DMS79 (cell line): ENCODE measurements around the gene BRCC3.

Experiments used
- DNase-seq: peaks from one replicate; lab custom pipeline; 2025; lab: John Stamatoyannopoulos, UW

BRCC3 gene

DNA sequence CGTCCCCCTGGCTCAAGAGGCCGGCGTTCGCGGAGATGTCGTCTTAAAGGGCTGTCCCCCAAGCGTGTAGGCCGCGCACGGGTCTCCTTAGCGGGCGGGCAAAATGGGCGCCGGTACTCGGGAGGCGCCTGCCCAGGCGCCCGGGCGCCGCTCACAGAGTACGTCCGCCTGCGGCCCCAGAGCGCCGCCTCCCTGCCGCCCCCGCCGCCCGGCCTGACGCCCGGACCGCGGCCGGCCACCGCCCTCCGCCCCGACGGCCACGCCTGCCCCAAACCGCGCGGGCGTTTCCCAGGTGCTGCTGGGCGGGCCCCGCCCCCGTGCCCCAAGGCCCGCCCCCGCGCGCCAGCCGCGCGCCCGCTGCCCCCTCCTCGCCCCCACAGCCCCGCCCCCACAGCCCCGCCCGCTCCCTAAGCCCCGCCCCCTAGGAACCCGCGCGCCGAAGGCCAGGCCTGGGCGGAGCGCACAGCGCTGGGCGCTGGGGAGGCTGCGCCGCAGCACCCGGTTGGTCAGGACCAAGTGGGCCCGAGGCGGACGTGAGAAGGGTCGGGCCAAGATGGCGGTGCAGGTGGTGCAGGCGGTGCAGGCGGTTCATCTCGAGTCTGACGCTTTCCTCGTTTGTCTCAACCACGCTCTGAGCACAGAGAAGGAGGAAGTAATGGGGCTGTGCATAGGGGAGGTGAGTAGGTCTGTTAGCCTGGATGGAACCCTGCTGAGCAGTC lies at the start of gene BRCC3, which contains the start of the genes CMC4 and MTCP1:
TSS of gene BRCC3 (plus strand) at position 534 of the 719 bp plus-strand sequence. CDS start at position 554, 20 bp downstream.
TSS of gene CMC4 (minus strand) at position 162 of the 719 bp plus-strand sequence. CDS start 7,113 bp downstream, outside the sequence.
TSS of gene MTCP1 (minus strand) at position 162 of the 719 bp plus-strand sequence. CDS start 5,126 bp downstream, outside the sequence.
- peak; percentile 60 for DNase-seq

DNA sequence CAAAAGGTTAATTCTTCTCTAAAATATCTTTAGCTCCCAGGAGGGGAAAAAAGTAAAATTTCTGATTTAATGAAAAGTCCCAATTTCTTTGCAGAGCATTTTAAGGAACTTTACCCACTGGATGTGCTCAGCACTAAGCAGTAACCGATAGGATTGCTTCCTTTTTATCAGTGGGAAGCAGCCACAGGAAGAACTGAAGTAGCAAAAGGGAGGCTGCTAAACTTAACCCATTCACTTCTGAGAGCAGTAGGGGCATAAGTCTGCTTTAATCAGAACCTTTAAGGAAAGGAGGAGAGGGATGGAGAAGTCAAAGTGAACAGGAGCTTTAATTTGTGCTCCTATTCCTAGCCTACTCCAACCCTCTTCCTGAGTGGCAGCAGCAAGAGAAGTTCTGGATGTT lies 48.7 kb upstream of the BRCC3 start, which contains the start of gene F8:
TSS of gene F8 (minus strand) at position 139 of the 400 bp plus-strand sequence. CDS start 171 bp downstream, outside the sequence.
- no peak for DNase-seq

DNA sequence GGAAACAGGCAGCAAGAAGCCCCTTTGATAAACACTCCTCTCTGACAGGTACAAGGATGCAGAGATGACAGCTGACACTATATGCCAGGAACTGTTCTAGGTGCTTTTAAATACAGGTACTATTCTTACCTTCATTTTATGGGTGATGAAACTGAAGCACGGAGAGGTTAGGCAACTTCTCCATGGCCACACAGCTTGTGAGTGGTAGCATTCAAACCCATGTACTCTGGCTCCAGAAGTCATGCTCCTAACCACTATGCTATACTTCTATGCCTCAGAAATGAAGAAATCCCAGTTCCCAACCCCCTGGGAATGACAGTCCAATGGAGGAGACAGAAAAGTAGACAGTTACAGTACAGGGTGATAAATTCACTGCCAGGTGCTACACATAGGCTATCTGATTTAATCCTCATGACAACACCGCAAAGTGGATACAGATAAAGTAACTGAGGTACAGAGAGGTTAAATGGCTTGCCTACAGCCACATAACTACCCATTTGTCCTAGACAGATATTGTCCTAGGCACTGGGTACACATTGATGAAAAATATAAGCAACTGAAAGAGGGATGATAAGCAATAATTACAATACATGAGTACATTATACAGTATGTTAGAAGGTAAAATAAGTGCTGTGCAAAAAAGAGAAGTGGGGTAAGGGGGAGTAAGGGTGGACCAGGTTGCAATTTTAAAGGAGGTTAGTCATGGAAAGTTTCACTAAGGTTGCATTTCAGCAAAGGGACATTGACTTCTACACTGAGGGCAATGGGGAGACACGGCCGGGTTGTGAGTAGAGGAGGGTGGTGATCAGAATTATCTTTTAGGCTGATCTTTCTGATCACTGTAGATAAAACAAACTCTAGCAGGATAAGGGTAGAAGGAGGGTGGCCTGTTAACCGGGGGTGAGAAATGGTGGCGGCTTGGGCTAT lies 47.1 kb upstream of the BRCC3 start:
- DNase-seq = no peak

DNA sequence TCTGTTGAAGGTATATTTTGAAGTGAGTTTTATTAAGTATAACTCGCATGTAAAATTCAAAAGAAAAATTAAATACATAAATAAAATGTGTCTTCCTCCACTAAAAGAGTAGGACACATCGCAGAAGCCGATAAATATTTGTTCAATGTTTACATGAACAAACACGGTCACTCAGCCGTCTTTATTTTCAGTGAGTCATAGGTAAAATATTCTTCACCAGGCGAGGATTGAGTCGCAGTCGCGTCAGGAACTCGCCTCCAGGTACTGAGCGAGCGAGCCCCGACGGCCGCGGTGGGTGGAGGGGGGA lies 44.9 kb upstream of the BRCC3 start:
- DNase-seq = no peak

DNA sequence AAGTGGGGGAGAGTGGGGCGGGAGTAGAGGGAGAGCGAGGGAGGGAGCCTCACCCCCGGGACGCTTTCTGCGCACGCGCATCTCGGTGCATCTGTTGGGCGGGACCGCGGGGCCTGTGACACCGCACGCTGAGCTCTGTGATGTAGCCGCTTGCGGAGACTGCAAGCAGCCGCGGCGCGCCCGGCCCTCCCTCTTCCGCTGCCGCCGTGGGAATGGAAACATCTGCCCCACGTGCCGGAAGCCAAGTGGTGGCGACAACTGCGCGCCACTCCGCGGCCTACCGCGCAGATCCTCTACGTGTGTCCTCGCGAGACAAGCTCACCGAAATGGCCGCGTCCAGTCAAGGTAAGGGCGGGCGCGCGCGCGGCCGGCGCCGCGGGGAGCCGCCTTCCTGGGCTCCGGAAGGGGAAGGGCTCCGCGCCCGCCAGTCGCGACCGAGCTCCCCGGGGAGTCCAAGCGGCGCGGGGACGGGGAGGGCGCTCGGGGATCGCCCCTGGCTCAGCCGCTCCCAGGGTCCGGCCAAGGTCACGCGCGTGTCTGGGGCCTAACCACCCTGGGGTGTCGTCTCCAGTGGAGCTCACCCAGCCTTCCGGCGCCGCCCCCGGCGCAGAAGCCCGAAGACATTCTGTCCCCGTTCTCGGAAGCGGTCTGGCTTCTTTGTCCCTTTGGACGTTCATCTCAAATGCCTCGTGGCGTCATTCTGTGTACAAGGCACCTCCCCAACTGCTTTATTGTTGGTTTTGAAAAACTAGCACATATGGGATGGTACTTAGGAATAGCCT lies 44.4 kb upstream of the BRCC3 start, which contains the start of gene FUNDC2:
TSS of gene FUNDC2 (plus strand) at position 118 of the 782 bp plus-strand sequence. CDS start at position 213, 95 bp downstream.
- peak; percentile 81 for DNase-seq

DNA sequence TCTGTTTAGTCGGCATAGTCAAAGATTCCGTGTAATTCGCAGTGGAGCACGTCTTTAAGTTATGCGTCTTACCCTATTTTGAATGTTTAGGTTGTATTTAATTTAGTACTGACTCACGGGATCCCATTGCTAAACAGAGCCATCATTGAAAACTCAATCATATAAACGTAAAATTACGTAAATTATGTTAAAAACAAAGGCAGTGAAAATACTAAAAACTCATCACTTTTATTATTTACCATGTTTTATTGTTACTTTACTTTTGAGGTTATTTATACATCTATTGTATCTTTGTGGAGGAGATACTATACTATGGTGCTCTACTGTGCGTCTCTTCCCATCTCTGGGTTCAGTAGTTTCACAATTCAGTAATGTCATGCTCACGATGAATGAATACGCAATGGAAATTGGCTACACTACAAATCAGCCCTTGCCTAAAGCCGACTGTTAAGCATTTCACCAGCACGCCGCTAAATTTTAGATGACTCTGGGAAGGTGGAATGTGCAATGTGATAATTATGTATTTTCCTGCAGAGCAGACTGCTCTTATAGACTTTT lies 43.7 kb upstream of the BRCC3 start:
- DNase-seq = no peak

DNA sequence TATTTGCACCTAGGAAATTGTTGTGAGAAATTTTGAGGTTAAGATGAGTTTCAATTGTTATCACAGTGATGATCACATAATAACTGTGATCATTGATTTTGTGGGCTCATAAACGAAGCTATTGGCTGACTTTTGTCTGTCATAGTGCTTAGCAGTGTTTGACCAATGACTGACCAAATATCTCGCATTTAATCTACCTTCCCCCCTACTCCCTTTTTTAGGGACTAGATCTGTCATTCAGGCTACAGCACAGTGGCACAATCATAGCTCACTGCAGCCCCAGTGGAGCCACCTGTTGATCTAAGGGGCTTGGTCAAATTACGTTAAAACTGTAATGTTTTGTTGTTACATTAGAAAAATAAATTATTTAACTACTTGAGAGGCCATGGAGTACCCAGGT lies 43.2 kb upstream of the BRCC3 start:
- no peak for DNase-seq

DNA sequence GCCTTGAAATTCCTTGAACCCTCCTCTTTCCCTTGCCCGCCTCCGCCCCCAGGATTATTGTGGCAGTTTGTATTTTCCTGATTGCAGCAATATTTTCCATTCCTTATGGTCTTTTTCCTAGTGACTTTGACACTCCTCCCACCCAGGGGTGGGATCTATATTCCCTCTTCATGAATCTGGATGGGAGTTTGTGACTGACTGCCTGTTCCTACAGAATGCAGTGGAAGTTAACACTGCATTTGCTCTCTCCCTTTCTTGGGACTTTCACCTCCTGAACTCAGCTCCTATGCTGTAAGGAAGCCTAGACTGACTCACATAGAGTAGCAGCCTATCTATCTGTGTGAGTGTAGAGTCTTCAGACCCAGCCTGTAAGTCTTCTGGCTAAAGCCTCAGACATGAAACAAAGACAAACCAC lies 42.4 kb upstream of the BRCC3 start:
- no peak for DNase-seq

- no peak for DNase-seq
Observed at GRCh38 chrX:155031657-155032056, 39.7 kb upstream of the BRCC3 start.

DNA sequence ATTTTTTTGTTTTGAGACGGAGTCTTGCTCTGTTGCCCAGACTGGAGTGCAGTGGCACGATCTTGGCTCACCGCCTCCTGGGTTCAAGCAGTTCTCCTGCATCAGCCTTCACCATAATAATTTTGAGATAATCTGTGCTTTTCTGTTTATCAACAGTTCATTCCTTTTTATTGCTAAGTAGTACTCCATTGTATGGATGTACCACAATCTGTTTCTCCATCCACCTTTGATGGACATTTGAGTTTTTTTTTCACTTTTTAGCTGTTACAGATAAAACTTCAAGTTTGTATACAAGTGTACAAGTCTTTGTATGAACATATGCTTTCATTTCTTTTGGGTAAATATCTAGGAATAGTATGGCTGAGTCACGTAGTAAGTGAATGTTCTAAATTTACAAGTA lies 35.6 kb upstream of the BRCC3 start:
- no peak for DNase-seq

DNA sequence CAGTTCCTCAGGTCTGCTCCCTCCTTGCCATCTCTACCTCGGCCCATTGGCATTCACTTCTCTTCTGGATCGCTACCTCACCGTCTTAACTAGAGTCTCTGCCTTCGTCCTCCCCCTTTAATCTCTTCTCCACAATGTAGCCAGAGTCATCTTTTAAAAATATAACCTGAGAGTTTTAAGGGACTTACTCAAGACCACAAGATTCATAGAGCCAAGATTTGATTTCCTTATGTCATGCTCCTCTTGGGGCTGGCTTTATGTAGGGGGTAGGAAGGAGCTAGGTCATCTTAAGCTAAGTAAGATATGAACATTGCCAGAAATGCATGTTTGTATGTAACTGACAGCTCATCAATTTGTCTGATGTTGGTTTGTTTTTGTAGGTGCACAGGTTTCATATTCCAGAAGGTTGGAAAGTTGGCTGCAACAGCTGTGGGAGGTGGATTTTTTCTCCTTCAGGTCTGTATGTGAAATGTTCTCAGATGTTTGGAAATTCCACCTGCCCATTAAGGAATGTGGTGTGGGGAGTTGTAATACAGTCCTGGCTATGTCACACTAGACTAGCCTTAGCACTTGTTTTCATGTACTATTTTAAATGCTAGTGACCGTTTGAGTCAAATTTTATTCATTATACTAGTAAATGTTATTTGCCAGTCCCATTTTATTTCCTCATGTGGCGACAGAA lies 25.0 kb upstream of the BRCC3 start:
- no peak for DNase-seq

GRCh38 chrX:155046811-155047528 lies 24.3 kb upstream of the BRCC3 start:
- no peak for DNase-seq

- no peak for DNase-seq
Observed at GRCh38 chrX:155048977-155049619, 22.2 kb upstream of the BRCC3 start.

GRCh38 chrX:155052738-155053498 lies 18.4 kb upstream of the BRCC3 start:
- DNase-seq = no peak

- no peak for DNase-seq
Observed at GRCh38 chrX:155053656-155054055, 17.7 kb upstream of the BRCC3 start.

DNA sequence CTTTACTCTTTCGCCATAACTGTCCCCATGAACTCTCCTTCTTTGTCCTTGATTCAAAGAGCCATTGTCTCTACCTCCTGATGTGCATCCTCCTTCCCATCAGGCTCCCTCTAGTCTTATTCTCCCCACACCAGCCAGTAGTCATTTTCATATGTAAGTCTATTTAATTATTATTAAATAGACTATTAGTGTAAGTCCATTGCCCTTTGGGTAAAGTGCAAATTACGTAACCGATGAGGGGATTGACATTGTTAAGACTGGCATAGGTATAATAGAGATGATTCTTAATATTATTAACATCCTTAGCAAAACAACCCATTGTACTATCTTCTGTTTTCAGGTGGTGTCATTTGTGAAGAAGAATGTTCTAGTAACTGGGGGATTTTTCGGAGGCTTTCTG lies 17.1 kb upstream of the BRCC3 start:
- no peak for DNase-seq

DNA sequence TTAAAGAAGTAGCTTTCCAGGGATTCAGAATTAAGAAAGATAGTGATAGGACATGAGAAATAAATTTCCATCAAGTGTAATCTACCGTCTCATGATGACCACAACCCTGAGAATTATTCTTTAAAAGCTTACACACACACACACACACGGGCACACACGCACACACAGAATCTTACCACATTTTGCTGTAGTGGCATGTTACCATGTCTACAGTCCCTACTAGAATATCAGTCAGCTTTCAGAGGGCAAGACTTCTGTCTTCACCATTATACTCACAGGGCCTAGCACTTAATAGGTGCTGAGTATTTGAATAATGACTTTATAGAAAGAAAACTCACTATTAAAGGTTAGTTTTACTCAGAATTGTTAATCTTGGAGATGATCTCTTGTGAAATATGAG lies 15.8 kb upstream of the BRCC3 start:
- no peak for DNase-seq

DNA sequence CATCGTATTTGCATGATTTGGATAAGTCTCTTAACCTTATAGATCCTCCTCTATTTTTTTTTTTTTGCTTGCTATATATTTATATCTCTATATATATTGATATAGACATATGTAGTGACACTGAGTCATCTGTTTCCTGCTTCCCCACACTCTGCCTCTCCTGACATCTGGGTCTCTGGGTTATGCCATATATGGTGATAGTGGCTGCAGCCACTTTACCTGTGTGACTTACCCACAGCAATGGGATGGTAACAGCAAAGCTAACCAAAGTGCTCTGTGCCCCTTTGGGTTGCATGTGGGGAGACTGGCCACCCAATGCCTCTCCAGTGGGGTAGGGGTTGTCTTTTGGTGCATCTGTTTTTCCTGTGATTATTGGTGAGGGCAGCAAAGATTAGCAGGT lies 14.8 kb upstream of the BRCC3 start:
- no peak for DNase-seq
